ENCODE measurements around the gene ACOXL.
"Not testable (repeated sequence)": the region's sequence is repeated elsewhere in the genome, so short reads cannot be mapped to it uniquely, and the experiment has no call there.

Gene ACOXL

GRCh38 chr2:111057721-111058120 lies 325.3 kb downstream of the ACOXL start:
- no peak for DNase-seq (ENCODE audit: low read depth in 2 of 2)

- DNase-seq (ENCODE audit: low read depth in 2 of 2) = no peak
Observed at GRCh38 chr2:111058264-111058663, 325.9 kb downstream of the ACOXL start.

- DNase-seq (ENCODE audit: low read depth in 2 of 2) = no peak
Observed at GRCh38 chr2:111061191-111061590, 328.8 kb downstream of the ACOXL start.

DNA sequence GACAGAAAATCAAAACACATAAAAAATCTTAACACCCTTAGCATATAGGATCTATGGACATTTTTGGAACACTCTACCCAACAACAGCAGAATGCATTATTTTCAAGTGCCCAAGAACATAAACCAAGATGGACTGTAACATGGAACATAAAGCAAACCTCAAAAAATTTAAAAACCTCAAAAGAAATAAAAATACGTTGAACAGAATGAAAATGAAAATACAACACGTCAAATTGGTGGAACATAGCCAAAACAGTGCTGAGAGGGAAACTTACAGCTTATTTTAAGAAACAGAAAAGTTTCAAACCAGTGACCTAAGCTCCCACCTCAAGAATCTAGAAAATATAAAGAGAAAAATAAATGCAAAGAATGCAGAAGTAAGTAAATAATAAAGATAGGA lies 330.0 kb downstream of the ACOXL start:
- no peak for DNase-seq (ENCODE audit: low read depth in 2 of 2)

DNA sequence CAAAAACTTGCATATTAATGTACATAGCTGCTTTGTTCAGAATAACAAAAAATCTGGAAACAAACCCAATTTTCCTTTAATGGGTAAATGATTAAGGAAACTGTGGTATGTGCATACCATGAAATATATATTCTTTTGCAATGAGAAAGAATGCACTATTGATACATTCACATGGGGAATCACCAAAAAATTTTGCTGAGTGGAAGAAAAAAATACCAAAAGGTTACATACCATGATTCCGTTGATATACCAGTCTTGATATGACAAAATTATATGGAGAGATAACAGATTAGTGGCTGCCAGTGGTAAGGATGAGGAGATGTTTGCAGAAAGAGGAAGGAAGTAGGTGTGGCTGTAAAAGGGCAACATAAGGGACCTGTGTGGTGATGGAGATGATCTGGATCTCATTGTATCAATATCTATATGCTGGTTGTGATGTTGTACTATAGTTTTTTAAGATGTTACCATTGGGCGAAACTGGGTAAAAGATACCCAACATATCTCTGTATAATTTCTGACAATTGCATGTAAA lies 333.8 kb downstream of the ACOXL start:
- no peak for DNase-seq (ENCODE audit: low read depth in 2 of 2)

DNA sequence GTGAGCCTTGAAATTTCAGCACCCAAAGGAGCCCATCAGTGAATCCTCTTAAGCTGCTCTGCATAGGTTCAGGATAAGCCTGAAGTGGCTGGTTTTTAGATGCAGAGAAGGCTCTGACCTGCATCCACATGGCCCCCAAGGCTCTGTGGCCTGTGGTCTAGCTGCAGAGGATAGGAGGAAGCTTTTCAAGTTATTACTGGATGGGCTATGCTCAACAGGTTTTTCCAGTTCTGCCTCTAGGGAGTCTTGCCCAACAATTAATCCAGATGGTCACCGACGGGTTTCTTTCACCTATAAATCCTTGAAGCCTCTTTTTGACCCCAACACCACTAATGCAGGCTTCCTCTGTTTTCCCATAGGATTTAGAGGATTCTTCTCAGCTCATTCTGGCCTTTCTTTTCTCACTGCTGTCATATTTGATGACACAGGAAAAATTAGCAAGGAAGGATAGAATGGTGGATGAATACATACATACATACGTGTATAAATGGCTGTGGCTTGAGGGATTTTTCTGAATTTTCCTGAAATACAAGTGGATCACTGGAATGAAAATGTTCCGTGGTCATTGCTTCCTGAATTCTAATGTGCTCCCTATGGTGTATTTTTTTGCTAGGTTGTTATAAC lies 336.2 kb downstream of the ACOXL start:
- no peak for DNase-seq (ENCODE audit: low read depth in 2 of 2)

GRCh38 chr2:111069722-111070121 lies 337.3 kb downstream of the ACOXL start:
- DNase-seq (ENCODE audit: low read depth in 2 of 2) = no peak

- DNase-seq (ENCODE audit: low read depth in 2 of 2) = no peak
Observed at GRCh38 chr2:111071600-111072171, 339.3 kb downstream of the ACOXL start.

DNA sequence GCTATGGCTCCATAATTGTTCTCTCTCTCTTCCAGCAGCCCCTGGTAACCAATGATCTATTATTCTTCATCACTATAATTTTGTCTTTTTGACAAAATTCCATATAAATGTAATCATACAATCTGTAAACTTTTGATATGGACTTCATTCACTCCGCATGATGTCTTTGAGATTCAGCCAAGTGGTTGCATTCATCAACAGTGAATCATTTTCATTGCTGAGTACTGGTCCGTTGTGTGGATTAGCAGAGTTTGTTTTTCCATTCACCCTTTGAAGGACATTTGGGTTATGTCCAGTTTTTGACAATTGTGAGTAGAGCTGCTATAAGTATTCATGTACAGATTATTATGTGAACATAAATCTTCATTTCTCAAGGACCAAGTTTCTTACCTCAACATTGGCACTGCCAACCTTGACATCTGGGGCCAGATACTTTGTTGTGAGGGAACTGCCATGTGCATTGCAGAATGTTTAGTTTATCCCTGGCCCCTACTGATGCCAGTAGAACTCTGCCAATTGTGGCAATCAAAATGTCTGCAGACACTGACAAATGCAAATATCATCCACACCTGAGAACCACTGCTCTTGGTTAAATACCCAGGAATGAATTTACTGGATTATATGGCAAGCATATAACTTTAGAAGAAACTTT lies 340.0 kb downstream of the ACOXL start:
- DNase-seq (ENCODE audit: low read depth in 2 of 2) = no peak

- not testable (repeated sequence) for DNase-seq (ENCODE audit: low read depth in 2 of 2)
Observed at GRCh38 chr2:111082659-111083058, 350.3 kb downstream of the ACOXL start.

DNA sequence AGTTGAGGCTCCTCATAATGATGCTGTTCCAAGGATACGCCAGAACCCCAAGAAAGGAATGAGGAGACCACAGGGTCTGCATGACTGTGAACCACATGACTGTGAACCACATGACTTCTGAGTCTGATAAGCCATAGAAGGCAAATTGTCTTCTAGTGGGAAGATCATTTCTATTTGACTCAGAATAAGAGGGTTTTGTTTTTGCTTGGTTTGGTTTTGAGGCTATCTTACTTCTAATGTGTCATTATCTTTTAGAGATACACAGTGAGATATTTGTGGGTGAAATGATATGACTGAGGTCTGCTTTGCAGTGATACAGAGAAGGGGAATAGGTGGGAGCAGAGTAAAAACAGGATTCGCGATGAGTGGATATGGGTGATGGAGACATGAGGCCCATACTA lies 359.4 kb downstream of the ACOXL start:
- no peak for DNase-seq (ENCODE audit: low read depth in 2 of 2)

GRCh38 chr2:111094691-111095090 lies 362.3 kb downstream of the ACOXL start:
- no peak for DNase-seq (ENCODE audit: low read depth in 2 of 2)

DNA sequence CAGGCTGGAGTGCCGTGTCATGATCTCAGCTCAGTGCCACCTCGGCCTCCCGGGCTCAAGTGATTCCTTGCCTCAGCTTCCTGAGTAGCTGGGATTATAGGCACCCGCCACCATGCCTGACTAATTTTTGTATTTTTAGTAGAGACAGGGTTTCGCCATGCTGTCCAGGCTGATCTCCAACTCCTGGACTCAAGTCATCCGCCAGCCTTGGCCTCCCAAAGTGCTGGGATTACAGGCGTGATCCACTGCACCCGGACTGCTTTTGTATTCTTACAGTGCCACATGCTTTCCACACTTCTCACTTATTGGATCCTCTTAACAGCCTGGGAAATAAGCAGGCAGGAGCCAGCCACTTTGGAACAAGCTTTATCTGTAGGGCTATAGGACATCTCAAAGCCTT lies 363.1 kb downstream of the ACOXL start:
- DNase-seq (ENCODE audit: low read depth in 2 of 2) = no peak

- DNase-seq (ENCODE audit: low read depth in 2 of 2) = no peak
Observed at GRCh38 chr2:111099402-111099801, 367.0 kb downstream of the ACOXL start.

DNA sequence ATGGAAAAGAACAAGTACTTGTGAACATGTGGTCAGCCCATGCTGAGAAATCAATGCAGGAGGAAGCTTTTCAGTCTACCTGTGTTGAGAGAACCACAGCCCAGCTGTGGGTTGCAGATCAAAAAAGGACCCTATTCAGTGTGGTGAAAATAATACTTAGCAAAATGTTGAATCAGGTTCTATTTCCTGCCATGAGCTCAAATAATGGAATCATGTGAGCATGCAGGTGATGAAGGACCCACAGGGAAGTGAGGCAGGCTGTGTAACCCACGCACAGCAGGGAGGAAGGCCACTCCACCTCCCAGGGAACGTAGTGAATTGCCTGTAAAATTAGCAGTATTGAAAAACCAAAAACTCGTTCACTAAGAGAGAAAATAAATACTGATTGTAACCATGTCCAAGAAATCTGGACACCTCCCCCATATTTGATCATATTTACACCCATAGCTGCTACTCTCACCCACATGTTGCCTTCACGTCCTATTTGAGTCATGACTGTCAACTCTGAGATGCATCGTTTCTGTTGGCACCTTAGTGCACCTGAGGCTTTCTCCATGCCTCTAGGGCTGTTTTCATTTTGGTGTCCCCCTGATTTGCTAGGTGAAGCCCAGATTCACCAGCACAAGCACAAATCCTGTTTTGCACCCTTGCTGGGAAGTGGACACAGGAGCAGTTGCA lies 367.9 kb downstream of the ACOXL start:
- no peak for DNase-seq (ENCODE audit: low read depth in 2 of 2)

GRCh38 chr2:111100765-111101162 lies 368.4 kb downstream of the ACOXL start:
- no peak for DNase-seq (ENCODE audit: low read depth in 2 of 2)

GRCh38 chr2:111101592-111101991 lies 369.2 kb downstream of the ACOXL start:
- no peak for DNase-seq (ENCODE audit: low read depth in 2 of 2)

GRCh38 chr2:111102216-111102615 lies 369.8 kb downstream of the ACOXL start:
- no peak for DNase-seq (ENCODE audit: low read depth in 2 of 2)

- DNase-seq (ENCODE audit: low read depth in 2 of 2) = no peak
Observed at GRCh38 chr2:111105926-111106325, 373.6 kb downstream of the ACOXL start.

- no peak for DNase-seq (ENCODE audit: low read depth in 2 of 2)
Observed at GRCh38 chr2:111106706-111107105, 374.3 kb downstream of the ACOXL start.

DNA sequence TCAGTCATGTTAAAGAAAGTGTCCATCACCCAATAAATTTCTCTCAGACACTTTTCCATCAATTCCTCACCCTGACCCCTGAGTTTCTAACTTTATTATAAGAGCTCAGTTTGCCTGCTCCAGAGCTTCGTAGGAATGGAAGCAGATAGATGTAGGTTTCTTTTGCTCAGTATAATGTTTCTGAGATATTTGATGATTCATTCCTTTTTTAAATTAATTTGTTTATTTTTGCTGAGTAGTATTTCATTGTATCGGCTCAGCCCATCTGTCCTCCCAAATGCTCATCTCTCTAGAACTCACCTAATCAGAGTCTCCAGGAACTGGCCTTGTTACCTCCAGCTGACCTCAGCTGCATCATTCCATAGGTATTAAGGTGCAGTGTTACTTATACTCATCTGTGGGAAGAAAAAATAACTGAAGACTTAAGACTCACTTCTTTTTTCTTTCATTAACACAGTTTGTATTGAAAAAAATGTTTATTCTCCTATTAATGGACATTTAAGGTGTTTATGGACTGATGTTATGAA lies 376.4 kb downstream of the ACOXL start:
- DNase-seq (ENCODE audit: low read depth in 2 of 2) = no peak

- DNase-seq (ENCODE audit: low read depth in 2 of 2) = no peak
Observed at GRCh38 chr2:111111101-111111755, 378.9 kb downstream of the ACOXL start.
